HepG2 (cell line): ENCODE data around the gene CTSW. TPM values are rescaled to one million over a fixed set of nuclear protein-coding genes. Genes with fewer than 3 reads are reported as not detected.

Experiments
- ELF1 ChIP-seq: sonication (generic); formaldehyde crosslinking; IDR thresholded peaks from 2 replicates; pipeline ENCODE4 v1.4.0; 2020; ENCODE audit warnings: missing genetic modification reagents
- HMGXB3 ChIP-seq: sonication (generic); formaldehyde crosslinking; IDR thresholded peaks from 2 replicates; pipeline ENCODE4 v1.4.0; 2020; ENCODE audit warnings: missing genetic modification reagents, borderline replicate concordance
- PPARG ChIP-seq: conservative IDR thresholded peaks from 2 replicates; pipeline ENCODE4 v1.6.1; 2016; ENCODE audit warnings: missing biosample characterization, missing genetic modification reagents
- SAFB2 ChIP-seq: sonication (generic); formaldehyde crosslinking; IDR thresholded peaks from 2 replicates; pipeline ENCODE4 v1.5.1; 2020; ENCODE audit warnings: missing genetic modification reagents, low read depth, mild to moderate bottlenecking, borderline replicate concordance
- SNAPC4 ChIP-seq: sonication (generic); formaldehyde crosslinking; IDR thresholded peaks from 2 replicates; pipeline ENCODE4 v1.4.0; 2020; ENCODE audit warnings: mild to moderate bottlenecking, missing genetic modification reagents
- ZBTB14 ChIP-seq: sonication (generic); formaldehyde crosslinking; IDR thresholded peaks from 2 replicates; pipeline ENCODE4 v1.4.0; 2020; ENCODE audit warnings: missing genetic modification reagents
- ZBTB25 ChIP-seq: IDR thresholded peaks from 2 replicates; pipeline ENCODE4 v1.6.1; 2018; ENCODE audit warnings: missing genetic modification reagents
- ZBTB34 ChIP-seq: sonication (generic); formaldehyde crosslinking; IDR thresholded peaks from 2 replicates; pipeline ENCODE4 v1.8.0; 2022; ENCODE audit warnings: mild to moderate bottlenecking, missing genetic modification reagents
- ZNF432 ChIP-seq: sonication (generic); formaldehyde crosslinking; IDR thresholded peaks from 2 replicates; pipeline ENCODE4 v1.5.0; 2020; ENCODE audit warnings: missing genetic modification reagents, mild to moderate bottlenecking, borderline replicate concordance
- ZNF598 ChIP-seq: sonication (generic); formaldehyde crosslinking; IDR thresholded peaks from 2 replicates; pipeline ENCODE4 v1.5.1; 2020; ENCODE audit warnings: mild to moderate bottlenecking, missing genetic modification reagents, borderline replicate concordance
- ZNF605 ChIP-seq: sonication (generic); formaldehyde crosslinking; IDR thresholded peaks from 2 replicates; pipeline ENCODE4 v1.8.0; 2022; ENCODE audit warnings: mild to moderate bottlenecking, missing genetic modification reagents
- ZNF709 ChIP-seq: sonication (generic); formaldehyde crosslinking; IDR thresholded peaks from 2 replicates; pipeline ENCODE4 v1.5.0; 2020; ENCODE audit warnings: mild to moderate bottlenecking, missing genetic modification reagents
- ZNF772 ChIP-seq: sonication (generic); formaldehyde crosslinking; IDR thresholded peaks from 2 replicates; pipeline ENCODE4 v1.5.0; 2020; ENCODE audit warnings: mild to moderate bottlenecking, missing genetic modification reagents
- polyA plus RNA-seq, 8 experiments: library from polyadenylated mRNA; depleted of rRNA in 3 of 8; stranded (reverse) in 7 of 8; unstranded in 1 of 8; fragments of >200 nt; fragmentation: Illumina TruSeq in 4 of 8; extraction: Trizol in 4 of 8; gene quantifications; 2 replicates each; pipeline versions ENCODE4 v1.2.1 to v1.2.3, GENCODE V29; 2011 to 2016; ENCODE audit warnings: low read depth in 4 of 8, missing spikeins in 1 of 8, mixed read lengths in 1 of 8; ENCODE audit not compliant: insufficient read depth in 1 of 8
- total RNA-seq, 5 experiments: library from RNA; depleted of rRNA; stranded (reverse); fragments of >200 nt; fragmentation: Illumina TruSeq; extraction: Trizol; gene quantifications; 2 replicates each; pipeline ENCODE4 v1.2.3, GENCODE V29; 2016; ENCODE audit warnings: low read depth in 1 of 5

CTSW gene
- total and polyA plus RNA-seq, 2 of the 13 experiments (the other 11 are each of a cell fraction or from before 2014, with no cell fraction given): 0.09 TPM; not detected in 1

GRCh38 chr11:65857853-65858680, 21.6 kb upstream of the CTSW start, which contains the start of gene CFL1 (continued):
- TF ChIP-seq ZBTB34 (CRISPR knock-in tag) (no peak), ZBTB14 (peak; percentile 35; the same call in 1 of the 2 replicates), ZNF605 (CRISPR knock-in tag) (no peak), ZNF598 (CRISPR knock-in tag) (no peak), ELF1 (CRISPR knock-in tag) (peak; percentile 89), ZNF709 (CRISPR knock-in tag) (0 out of 2 replicates have a peak, but pooled peaks have one; percentile 14), HMGXB3 (CRISPR knock-in tag) (peak; percentile 92; the same call in 1 of the 2 replicates), ZBTB25 (CRISPR knock-in tag) (peak; percentile 89), PPARG (CRISPR knock-in tag) (no peak), ZNF772 (peak; percentile 83), SNAPC4 (peak; percentile 69), ZNF432 (CRISPR knock-in tag) (no peak), SAFB2 (no peak; the same call in 1 of the 2 replicates)
